DND-41 (cell line): ENCODE data around the gene RBM34.
"Not testable (repeated sequence)": the region's sequence is repeated elsewhere in the genome, so short reads cannot be mapped to it uniquely, and the experiment has no call there.

Experiments
- ATAC-seq: fragments of 200-7000 bp; cut with Tn5 transposase; 3 replicates; pipeline ENCODE4 v1.9.1; 2021; ENCODE audit warnings: low read depth; ENCODE audit not compliant: insufficient read depth
- DNase-seq: peaks from one replicate; pipeline ENCODE4 v3.0.0-alpha.2; 2020
- H2AFZ ChIP-seq: 2 replicates; pipeline ENCODE4 v1.6.0; 2012; ENCODE audit warnings: low read depth, low read length
- H3K27ac ChIP-seq: 2 replicates; pipeline ENCODE4 v1.5.1; 2012; ENCODE audit warnings: low read length, inconsistent platforms
- H3K27me3 ChIP-seq: fragments of 200-600 bp; sonication (generic); 2 replicates; pipeline ENCODE4 v1.6.0; 2012; ENCODE audit warnings: low read length, mild to moderate bottlenecking, inconsistent platforms; ENCODE audit not compliant: insufficient read depth, poor library complexity
- H3K36me3 ChIP-seq: 2 replicates; pipeline ENCODE4 v1.5.1; 2012; ENCODE audit warnings: low read length, inconsistent platforms; ENCODE audit not compliant: insufficient read depth
- H3K4me1 ChIP-seq: 2 replicates; pipeline ENCODE4 v1.5.1; 2012; ENCODE audit warnings: mild to moderate bottlenecking, low read length; ENCODE audit not compliant: insufficient read depth
- H3K4me2 ChIP-seq: 2 replicates; pipeline ENCODE4 v1.6.0; 2012; ENCODE audit warnings: mild to moderate bottlenecking, moderate library complexity, low read length, inconsistent platforms; ENCODE audit not compliant: insufficient read depth
- H3K4me3 ChIP-seq, 2 experiments: fragments of 200-600 bp in 1 of 2; shearing (Covaris generic) in 1 of 2; 2 replicates each; pipeline ENCODE4 v1.5.1; 2012 to 2016; ENCODE audit warnings: inconsistent platforms in 2 of 2, low read length in 2 of 2, mild to moderate bottlenecking in 2 of 2, low read depth in 1 of 2, moderate library complexity in 1 of 2
- H3K79me2 ChIP-seq: 2 replicates; pipeline ENCODE4 v1.6.0; 2012; ENCODE audit warnings: low read length, inconsistent platforms; ENCODE audit not compliant: insufficient read depth
- H3K9ac ChIP-seq: 2 replicates; pipeline ENCODE4 v1.6.0; 2012; ENCODE audit warnings: low read depth, mild to moderate bottlenecking, inconsistent platforms, low read length, moderate library complexity
- H3K9me3 ChIP-seq: 2 replicates; pipeline ENCODE4 v1.5.1; 2012; ENCODE audit warnings: low read length, moderate library complexity, mild to moderate bottlenecking, inconsistent platforms; ENCODE audit not compliant: insufficient read depth, severe bottlenecking
- H4K20me1 ChIP-seq: 2 replicates; pipeline ENCODE4 v1.6.0; 2012; ENCODE audit warnings: low read length; ENCODE audit not compliant: insufficient read depth
- EZH2 ChIP-seq: IDR thresholded peaks from 3 replicates; pipeline ENCODE4 v1.6.1; 2012; ENCODE audit warnings: borderline replicate concordance, low read depth, mild to moderate bottlenecking, moderate library complexity, low read length, inconsistent platforms; ENCODE audit not compliant: severe bottlenecking
- TF ChIP-seq, protein P1 (sequence below): IDR thresholded peaks from 2 replicates; pipeline ENCODE4 v1.5.1; 2012; ENCODE audit warnings: borderline replicate concordance, low read length, moderate library complexity, mild to moderate bottlenecking; ENCODE audit not compliant: poor library complexity, severe bottlenecking; ENCODE audit errors: extremely low read depth

Gene RBM34

GRCh38 chr1:235087906-235088305, 73.1 kb downstream of the RBM34 start:
- Histone ChIP-seq H3K27ac (no peak overlapping the region), H3K9me3 (no peaks in the 10 kb centered on the region), H3K4me1 (peaks cover 16% of the 10 kb centered on the region), H3K4me2 (no peak overlapping the region), H3K4me3 (no peak overlapping the region), H3K27me3 (no peaks in the 10 kb centered on the region), H4K20me1 (no peaks in the 10 kb centered on the region), H3K36me3 (no peaks in the 10 kb centered on the region), H2AFZ (no peak overlapping the region), H3K9ac (no peak overlapping the region), H3K79me2 (no peaks in the 10 kb centered on the region)
- TF ChIP-seq EZH2, result no peak
- TF ChIP-seq, protein P1, sequence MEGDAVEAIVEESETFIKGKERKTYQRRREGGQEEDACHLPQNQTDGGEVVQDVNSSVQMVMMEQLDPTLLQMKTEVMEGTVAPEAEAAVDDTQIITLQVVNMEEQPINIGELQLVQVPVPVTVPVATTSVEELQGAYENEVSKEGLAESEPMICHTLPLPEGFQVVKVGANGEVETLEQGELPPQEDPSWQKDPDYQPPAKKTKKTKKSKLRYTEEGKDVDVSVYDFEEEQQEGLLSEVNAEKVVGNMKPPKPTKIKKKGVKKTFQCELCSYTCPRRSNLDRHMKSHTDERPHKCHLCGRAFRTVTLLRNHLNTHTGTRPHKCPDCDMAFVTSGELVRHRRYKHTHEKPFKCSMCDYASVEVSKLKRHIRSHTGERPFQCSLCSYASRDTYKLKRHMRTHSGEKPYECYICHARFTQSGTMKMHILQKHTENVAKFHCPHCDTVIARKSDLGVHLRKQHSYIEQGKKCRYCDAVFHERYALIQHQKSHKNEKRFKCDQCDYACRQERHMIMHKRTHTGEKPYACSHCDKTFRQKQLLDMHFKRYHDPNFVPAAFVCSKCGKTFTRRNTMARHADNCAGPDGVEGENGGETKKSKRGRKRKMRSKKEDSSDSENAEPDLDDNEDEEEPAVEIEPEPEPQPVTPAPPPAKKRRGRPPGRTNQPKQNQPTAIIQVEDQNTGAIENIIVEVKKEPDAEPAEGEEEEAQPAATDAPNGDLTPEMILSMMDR, result no peak
- ATAC-seq (no peak), DNase-seq (no peak)

DNA sequence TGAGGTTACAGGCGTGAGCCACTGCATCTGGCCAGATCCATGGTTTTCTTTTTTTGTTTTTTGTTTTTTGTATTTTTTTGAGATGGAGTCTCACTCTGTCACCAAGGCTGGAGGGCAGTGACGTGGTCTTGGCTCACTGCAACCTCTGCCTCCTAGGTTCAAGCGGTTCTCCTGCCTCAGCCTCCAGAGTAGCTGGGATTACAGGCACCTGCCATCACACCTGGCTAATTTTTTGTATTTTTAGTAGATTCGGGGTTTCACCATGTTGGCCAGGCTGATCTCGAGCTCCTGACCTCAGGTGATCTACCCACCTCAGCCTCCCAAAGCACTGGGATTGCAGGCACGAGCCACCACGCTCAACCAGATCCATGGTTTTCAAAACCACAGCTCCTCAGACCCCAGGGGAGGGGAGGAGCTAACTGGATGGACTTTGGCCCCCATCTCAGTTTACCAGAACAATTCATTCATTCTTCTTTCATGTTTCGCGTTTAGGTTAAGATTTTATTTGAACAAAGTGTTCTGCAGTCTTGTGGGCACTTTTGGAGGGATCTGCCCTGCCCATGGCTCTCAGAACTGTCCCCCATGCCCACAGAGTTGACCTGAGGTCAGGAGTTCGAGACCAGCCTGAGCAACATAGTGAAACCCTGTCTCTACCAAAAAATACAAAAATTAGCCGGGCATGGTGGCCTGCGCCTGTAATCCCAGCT, 75.5 kb downstream of the RBM34 start:
- not testable (repeated sequence) for H3K27ac ChIP-seq, DNase-seq, H4K20me1 ChIP-seq, H3K4me3 ChIP-seq, ATAC-seq, H3K79me2 ChIP-seq, H3K9me3 ChIP-seq, H3K36me3 ChIP-seq, H3K27me3 ChIP-seq, H3K4me2 ChIP-seq, H3K9ac ChIP-seq, H2AFZ ChIP-seq
- H3K4me1 ChIP-seq, result peaks cover 18% of the 10 kb centered on the region
